ENCODE results near the gene KDM1A. TPM values are rescaled to one million over a fixed set of nuclear protein-coding genes. Genes with fewer than 3 reads are reported as not detected.

KDM1A gene
- 59.0 and 63.5 TPM in 2 replicates for total RNA-seq

DNA sequence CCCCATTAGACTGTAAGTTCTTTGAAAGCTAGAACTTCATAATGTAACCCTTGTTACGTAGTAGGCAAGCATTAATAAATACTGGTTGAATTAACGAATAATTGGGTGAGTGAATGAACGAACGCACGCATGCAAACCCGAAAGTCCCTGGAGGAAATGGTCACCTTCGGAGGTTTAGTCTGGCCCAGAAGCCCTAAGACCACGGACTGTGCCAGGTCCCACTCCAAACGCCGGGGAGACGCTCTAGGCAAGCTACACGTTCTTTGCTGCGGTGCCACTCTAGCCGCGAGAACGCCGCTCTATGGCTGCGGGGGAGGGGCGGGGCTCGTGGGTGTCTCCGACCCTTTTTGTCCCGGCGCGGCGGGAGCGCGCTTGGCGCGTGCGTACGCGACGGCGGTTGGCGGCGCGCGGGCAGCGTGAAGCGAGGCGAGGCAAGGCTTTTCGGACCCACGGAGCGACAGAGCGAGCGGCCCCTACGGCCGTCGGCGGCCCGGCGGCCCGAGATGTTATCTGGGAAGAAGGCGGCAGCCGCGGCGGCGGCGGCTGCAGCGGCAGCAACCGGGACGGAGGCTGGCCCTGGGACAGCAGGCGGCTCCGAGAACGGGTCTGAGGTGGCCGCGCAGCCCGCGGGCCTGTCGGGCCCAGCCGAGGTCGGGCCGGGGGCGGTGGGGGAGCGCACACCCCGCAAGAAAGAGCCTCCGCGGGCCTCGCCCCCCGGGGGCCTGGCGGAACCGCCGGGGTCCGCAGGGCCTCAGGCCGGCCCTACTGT, at the start of gene KDM1A:
Gene KDM1A, plus strand, starts transcription at position 375 of the 769 bp plus-strand sequence. Its CDS starts 129 bp downstream, at position 504.

DNA sequence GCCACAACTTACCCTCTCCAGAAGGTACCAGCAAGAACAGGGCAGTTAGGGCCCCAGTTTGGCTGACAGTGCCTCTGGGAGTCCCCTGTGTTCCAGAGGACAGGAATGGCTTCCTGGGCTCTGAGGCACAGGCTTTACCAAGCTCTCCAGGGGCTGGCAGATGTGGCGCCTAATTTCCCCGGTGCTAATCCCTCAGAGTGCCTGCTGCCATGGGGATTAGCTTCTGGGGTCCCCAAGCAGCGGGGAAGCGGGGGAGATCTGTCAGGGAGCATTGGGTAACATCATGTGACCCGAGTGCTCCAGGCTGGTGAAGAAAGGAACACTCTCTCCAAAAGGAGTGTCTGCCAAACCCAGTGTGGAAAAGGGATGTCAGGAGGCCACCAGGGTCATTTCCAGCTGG, 46.5 kb upstream of the KDM1A start, which contains the start of gene LACTBL1:
Gene LACTBL1, minus strand, starts transcription at position 107 of the 400 bp plus-strand sequence. CDS start 550 bp downstream, outside the sequence.

Other genes starting within 250 kb of the KDM1A start
- gene LACTBL1, start 46.6 kb upstream of the KDM1A start, total RNA-seq = not detected in 2 replicates
- not detected in 2 replicates for gene TEX46, start 3.6 kb upstream of the KDM1A start, total RNA-seq
- 20.8 and 25.9 TPM in 2 replicates for gene LUZP1, start 149.4 kb downstream of the KDM1A start, total RNA-seq
- gene HTR1D, start 198.0 kb downstream of the KDM1A start, total RNA-seq = not detected in 2 replicates